LNCaP clone FGC (cell line): Measurements from ENCODE around the gene PRXL2A.

Experiments used
- DNase-seq: peaks from one replicate; pipeline ENCODE4 v3.0.0-alpha.2; 2011; ENCODE audit warnings: low read depth
- H3K4me3 ChIP-seq: 2 replicates; pipeline ENCODE4 v1.5.1; 2011; ENCODE audit warnings: mild to moderate bottlenecking, low read depth, low read length, control low read depth
- CTCF ChIP-seq: IDR thresholded peaks from 2 replicates; pipeline ENCODE4 v1.5.1; 2012; ENCODE audit warnings: mild to moderate bottlenecking; ENCODE audit not compliant: control insufficient read depth, insufficient read depth; ENCODE audit errors: extremely low read depth

Gene PRXL2A

DNA sequence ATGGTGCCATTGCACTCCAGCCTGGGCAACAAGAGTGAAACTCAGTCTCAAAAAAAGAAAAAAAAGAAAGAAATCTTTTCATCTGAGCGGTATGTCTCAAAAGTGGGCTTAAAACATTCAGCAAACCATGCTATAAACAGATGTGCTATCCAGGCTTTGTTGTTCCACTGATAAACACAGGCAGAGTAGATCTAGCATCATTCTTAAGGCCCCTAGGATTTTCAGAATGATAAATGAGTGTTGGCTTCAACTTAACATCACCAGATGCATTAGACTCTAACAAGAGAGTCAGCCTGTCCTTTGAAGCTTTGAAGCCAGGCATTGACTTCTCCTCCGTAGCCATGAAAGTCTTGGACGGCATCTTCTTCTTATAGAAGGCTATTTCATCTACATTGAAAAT is 28.6 kb upstream of the PRXL2A start:
- H3K4me3 ChIP-seq: no peak overlapping the region
- DNase-seq: no peak
- TF ChIP-seq CTCF: no peak

- H3K4me3 ChIP-seq: no peak overlapping the region
- no peak for DNase-seq
- TF ChIP-seq CTCF: no peak
Observed at GRCh38 chr10:80380185-80380584, 28.2 kb upstream of the PRXL2A start.

- peak; percentile 67 for TF ChIP-seq CTCF
- peak; percentile 19 for DNase-seq
- no peak overlapping the region for H3K4me3 ChIP-seq
Observed at GRCh38 chr10:80382989-80383388, 25.4 kb upstream of the PRXL2A start.

- DNase-seq: no peak
- no peak overlapping the region for H3K4me3 ChIP-seq
- no peak for TF ChIP-seq CTCF
Observed at GRCh38 chr10:80390740-80391139, 17.6 kb upstream of the PRXL2A start.

DNA sequence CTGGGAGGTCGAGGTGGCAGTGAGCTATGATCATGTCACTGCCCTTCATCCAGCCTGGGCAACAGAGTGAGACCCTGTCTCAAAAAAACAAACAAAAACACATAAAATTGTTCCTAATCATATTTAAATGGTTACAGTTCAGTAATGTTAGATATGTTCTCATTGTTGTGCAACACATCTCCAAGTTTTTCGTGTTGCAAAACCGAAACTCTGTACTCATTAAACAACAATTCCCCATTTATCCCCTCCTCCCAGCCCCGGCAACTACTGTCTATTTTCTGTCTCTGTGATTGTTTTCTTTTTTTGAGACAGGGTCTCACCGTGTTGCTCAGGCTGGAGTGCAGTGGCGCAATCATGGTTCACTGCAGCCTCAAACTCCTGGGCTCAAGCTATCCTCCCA is 16.1 kb upstream of the PRXL2A start:
- no peak overlapping the region for H3K4me3 ChIP-seq
- no peak for TF ChIP-seq CTCF
- DNase-seq: no peak

DNA sequence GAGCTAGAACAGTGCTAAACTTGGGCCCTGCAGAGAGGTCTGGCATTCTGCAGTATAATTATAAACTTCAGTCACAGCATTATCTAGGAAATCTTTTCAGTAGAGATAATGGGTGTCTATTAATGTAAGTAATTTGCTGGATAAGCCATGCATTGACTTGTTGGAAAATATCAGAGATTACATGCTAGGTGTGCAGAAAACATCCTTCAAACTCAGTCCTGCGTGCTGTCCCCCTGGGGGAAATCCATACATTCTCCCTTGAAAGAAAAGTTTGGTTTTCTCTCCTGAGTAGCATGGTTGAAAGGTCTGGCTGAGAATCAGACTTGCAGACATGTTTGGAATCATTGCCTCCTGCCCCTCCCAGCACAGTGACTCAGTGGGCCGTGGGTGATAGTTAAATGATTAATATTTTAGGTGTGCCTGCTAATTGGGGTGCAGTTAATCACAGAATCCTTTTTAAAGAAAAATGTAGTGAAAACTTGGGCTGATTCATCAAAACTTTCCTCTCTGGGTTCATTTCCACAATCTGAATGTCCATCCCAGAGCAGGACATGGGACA is 13.9 kb upstream of the PRXL2A start:
- DNase-seq: no peak
- no peak for TF ChIP-seq CTCF
- H3K4me3 ChIP-seq: no peak overlapping the region

DNA sequence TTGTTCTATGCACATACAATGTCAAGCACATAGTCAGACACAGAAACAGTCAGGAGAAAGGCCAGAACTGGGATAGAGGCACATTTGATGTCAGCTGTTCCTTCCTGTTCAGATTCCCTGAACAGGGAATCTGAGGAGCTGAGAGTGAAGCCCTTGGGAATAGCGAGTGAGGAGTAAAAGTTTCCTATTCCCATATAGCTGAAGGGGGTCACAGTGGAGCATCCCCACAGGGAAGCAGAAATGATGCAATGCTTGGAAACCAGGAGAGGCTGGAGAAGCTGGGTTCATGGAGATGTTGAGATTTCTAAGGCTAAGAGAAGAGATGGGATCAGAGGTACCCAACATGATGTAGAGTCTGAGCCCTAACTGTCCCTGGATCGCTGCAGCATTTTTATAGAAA is 11.3 kb upstream of the PRXL2A start:
- no peak for TF ChIP-seq CTCF
- no peak for DNase-seq

More for the DNA sequence above, 11.3 kb upstream of the PRXL2A start:
- no peak overlapping the region for H3K4me3 ChIP-seq
